HG02938 (cell line): ENCODE results near the gene ACMSD.

Experiments
- ATAC-seq: cut with Tn5 transposase; IDR thresholded peaks from one replicate; pipeline ENCODE4 v1.9.1; 2021; ENCODE audit warnings: mild to moderate bottlenecking, moderate library complexity; ENCODE audit not compliant: unreplicated experiment

Gene ACMSD

DNA sequence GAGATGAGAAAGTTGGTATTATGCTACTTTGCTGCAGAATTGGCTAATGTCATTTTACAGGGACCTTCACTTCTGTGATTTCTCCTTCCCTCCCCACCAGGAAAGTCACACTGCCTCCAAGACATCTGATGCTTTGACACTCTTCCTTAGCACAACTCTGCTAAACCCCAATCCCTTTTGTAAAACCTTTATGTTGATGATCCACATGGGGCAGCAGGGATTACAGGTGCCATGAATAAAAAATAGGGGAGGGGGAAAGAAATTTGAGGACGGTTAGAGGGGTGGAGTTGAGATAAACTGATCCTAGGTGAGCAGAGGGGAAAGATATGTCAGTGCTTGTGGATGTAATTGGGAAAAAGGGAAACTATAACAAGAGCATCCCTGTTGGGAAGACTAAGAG is 106.6 kb downstream of the ACMSD start:
- no peak for ATAC-seq

DNA sequence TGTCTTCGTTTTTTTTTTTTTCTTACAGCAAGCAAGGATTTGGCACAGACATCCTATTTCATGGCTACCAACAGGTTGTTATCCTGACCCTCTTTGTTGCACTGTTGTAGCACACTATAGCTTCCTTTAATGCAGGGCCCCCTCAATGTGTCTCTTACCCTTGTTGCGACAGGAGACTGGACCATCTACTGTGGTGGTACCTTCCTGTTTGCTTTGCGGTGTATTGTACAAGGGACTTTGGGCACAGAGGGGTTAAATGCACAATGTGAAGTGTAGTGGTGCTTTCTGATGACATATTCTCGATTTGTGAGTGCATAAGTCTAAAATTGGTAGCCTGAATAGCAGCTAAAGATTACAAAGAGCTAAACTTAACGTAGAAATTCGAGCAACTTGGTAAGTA is 107.7 kb downstream of the ACMSD start:
- no peak for ATAC-seq

DNA sequence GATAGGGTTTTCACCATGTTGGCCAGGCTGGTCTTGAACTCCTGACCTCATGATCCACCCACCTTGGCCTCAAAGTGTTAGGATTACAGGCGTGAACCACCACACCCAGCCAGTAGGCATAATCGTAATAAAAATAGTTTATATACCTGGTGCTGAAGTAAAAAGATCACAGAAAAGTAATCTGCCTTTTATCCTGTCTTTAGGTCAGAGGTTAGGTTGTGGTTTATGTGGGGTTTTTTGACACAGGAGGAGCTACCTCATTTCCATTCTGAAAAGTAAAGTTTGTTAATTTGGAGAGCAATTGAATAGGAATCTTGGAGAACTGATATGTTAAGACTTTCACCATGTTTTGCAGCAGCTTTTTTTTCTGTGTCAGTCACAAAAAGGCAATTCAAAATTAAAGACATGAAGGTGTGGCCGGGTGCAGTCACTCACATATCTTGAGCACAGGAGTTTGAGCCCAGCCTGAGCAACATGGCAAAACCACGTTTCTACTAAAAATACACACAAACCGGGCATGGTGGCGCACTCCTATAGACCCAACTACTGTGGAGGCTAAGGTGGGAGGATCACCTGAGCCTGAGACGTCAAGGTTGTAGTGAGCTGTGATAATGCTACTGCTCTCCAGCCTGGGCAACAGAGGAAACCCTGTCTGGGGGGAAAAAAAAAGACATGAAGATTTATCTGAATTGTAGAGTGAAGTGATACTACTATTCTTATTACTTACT is 111.7 kb downstream of the ACMSD start:
- no peak for ATAC-seq

DNA sequence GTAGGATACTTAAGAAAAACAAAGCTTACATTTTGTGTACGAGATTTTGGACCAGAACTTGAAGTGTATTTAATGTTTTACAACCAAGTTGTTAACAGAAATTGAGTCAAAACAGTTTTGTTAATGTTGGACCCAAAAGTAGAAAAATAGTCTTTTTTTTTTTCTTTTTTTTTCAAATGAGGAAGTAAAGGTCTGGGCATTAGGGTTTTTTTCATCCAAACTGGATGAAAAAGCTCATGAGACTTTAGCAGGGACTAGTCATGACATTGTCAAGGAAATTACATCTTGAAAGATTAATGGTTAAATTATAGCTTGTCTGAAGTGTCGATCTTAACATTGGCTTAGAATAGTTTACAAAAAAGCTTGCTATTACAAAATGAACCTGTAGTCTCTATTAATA is 112.5 kb downstream of the ACMSD start:
- ATAC-seq: no peak
